GM21515 (cell line): Measurements from ENCODE around the gene IL9R.
"Not testable (repeated sequence)": the region's sequence is repeated elsewhere in the genome, so short reads cannot be mapped to it uniquely, and the experiment has no call there.

ENCODE experiments used
- ATAC-seq: cut with Tn5 transposase; IDR thresholded peaks from one replicate; pipeline ENCODE4 v1.9.1; 2021; ENCODE audit not compliant: unreplicated experiment

IL9R gene

DNA sequence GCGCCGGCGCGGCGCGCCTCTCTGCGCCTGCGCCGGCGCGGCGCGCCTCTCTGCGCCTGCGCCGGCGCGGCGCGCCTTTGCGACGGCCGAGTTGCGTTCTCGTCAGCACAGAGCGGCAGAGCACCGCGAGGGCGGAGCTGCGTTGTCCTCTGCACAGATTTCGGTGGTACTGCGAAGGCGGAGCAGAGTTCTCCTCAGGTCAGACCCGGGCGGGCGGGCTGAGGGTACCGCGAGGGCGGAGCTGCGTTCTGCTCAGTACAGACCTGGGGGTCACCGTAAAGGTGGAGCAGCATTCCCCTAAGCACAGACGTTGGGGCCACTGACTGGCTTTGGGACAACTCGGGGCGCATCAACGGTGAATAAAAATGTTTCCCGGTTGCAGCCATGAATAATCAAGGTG lies 31.8 kb downstream of the IL9R start:
- not testable (repeated sequence) for ATAC-seq

DNA sequence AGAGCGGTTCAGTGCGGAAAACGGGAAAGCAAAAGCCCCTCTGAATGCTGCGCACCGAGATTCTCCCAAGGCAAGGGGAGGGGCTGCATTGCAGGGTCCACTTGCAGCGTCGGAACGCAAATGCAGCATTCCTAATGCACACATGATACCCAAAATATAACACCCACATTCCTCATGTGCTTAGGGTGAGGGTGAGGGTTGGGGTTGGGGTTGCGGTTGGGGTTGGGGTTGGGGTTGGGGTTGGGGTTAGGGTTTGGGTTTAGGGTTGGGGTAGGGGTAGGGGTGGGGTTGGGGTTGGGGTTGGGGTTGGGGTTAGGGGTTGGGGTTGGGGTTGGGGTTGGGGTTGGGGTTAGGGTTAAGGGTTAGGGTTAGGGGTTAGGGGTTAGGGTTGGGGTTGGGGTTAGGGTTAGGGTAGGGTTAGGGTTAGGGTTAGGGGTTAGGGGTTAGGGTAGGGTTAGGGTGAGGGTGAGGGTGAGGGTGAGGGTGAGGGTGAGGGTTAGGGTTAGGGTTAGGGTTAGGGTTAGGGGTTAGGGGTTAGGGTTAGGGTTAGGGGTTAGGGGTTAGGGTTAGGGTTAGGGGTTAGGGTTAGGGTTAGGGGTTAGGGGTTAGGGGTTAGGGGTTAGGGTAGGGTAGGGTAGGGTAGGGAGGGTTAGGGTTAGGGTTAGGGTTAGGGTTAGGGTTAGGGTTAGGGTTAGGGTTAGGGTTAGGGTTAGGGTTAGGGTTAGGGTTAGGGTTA lies 32.4 kb downstream of the IL9R start:
- ATAC-seq, result not testable (repeated sequence)

GRCh38 chrX:156030474-156030873 lies 33.0 kb downstream of the IL9R start:
- not testable (repeated sequence) for ATAC-seq
